Stomach (tissue), 9 donors: ENCODE results near the gene LCK. TPM values are rescaled to one million over a fixed set of nuclear protein-coding genes. Genes with fewer than 3 reads are reported as not detected.

Experiments used
- DNase-seq, 2 donors: peaks; one replicate each; pipeline versions ENCODE4 v3.0.0 to v3.0.0-alpha.2; 2013 to 2019
- H3K27ac ChIP-seq, 5 donors: fragments of 200-600 bp in 4 of 5; sonication (generic) in 4 of 5; one replicate each; pipeline ENCODE4 v1.5.1; 2013 to 2019; ENCODE audit warnings: mild to moderate bottlenecking in 1 of 5, moderate library complexity in 1 of 5
- H3K27me3 ChIP-seq, 3 donors: fragments of 200-600 bp; sonication (generic); one replicate each; pipeline ENCODE4 v1.5.1; 2017 to 2019; ENCODE audit warnings: mixed run types in 1 of 3
- H3K36me3 ChIP-seq, 4 donors: fragments of 200-600 bp; sonication (generic); 1 replicate in 3 of 4; 2 replicates in 1 of 4; pipeline ENCODE4 v1.5.1; 2016 to 2019
- H3K4me1 ChIP-seq, 4 donors: fragments of 200-600 bp; sonication (generic); one replicate each; pipeline ENCODE4 v1.5.1; 2016 to 2019
- H3K4me3 ChIP-seq, 4 donors: fragments of 200-600 bp; sonication (generic) in 3 of 4; one replicate each; pipeline ENCODE4 v1.5.1; 2016 to 2019; ENCODE audit warnings: mild to moderate bottlenecking in 1 of 4
- H3K9me3 ChIP-seq, 4 donors: fragments of 200-600 bp; sonication (generic); one replicate each; pipeline ENCODE4 v1.5.1; 2016 to 2019
- CTCF ChIP-seq, 7 experiments: fragments of 450-650 bp in 4 of 7; fragments of 200-600 bp in 3 of 7; sonication (generic) in 3 of 7; IDR thresholded peaks; one replicate each; pipeline ENCODE4 v1.5.1; 2016 to 2019; ENCODE audit warnings: antibody characterized with exemption in 7 of 7, control low read depth in 2 of 7, mild to moderate bottlenecking in 1 of 7
- EP300 ChIP-seq: sonication (generic); formaldehyde crosslinking; IDR thresholded peaks from one replicate; pipeline ENCODE4 v1.6.1; 2017; ENCODE audit warnings: antibody characterized with exemption
- POLR2A ChIP-seq, 4 donors: fragments of 450-650 bp; IDR thresholded peaks; one replicate each; pipeline ENCODE4 v1.6.1; 2016; ENCODE audit warnings: antibody characterized with exemption in 4 of 4, control low read depth in 2 of 4, mild to moderate bottlenecking in 1 of 4, moderate library complexity in 1 of 4
- POLR2AphosphoS5 ChIP-seq, 3 donors: sonication (generic); formaldehyde crosslinking; IDR thresholded peaks; one replicate each; pipeline ENCODE4 v1.6.1; 2016; ENCODE audit warnings: antibody characterized with exemption in 3 of 3
- WGBS, 5 donors: extraction: QIAGEN DNeasy Blood & Tissue Kit in 3 of 5; methylation state at CpG; one replicate each; pipeline versions ENCODE4 v1.1.5 to v1.1.7; 2013 to 2018; 5-methylcytosine and 5-hydroxymethylcytosine counted together
- intact Hi-C: fragments of 100-400 bp; cut with DNase I; formaldehyde crosslinking; loops from one replicate; pipeline ENCODE4 v1.15.1; 2023; ENCODE audit warnings: low total_unique reads
- polyA plus RNA-seq, 3 donors: library from polyadenylated mRNA; stranded (reverse); fragments of 200-250 nt; gene quantifications; one replicate each; pipeline ENCODE4 v1.2.3, GENCODE V29; 2013
- total RNA-seq, 5 donors: library from RNA; depleted of rRNA; stranded (reverse); fragments of >200 nt; gene quantifications; one replicate each; pipeline versions ENCODE4 v1.1.0 to v1.2.3, GENCODE V29; 2014 to 2016
- donor health status: healthy with polysubstance abuse.
- donor health status: Bipolar disorder and iron deficiency.
- donor health status: healthy.

The LCK gene
- total and polyA plus RNA-seq, 8 donors, result 0.58 to 6.4 (median 2.2) TPM

- 7 to 21% (median 9%) methylated on average over 7 to 31 of the region's 31 CpGs for WGBS, 5 donors
- Histone ChIP-seq H3K9me3 (no peaks in the 10 kb centered on the region), H3K4me1 (peaks cover 12 to 43% (median 18%) of the 10 kb centered on the region in 4 donors), H3K27ac (peak overlapping the region; percentile 15 to 78 (median 69)), H3K27me3 (no peaks in the 10 kb centered on the region), H3K36me3 (no peaks in the 10 kb centered on the region), H3K4me3 (peak overlapping the region in 3 of 4 donors; percentile 2 to 10 (median 10))
- intact Hi-C loops, result no loop called here
- no peak for TF ChIP-seq POLR2A (IDR thresholded peaks at IDR 0.05)
- no peak for TF ChIP-seq EP300
- TF ChIP-seq POLR2AphosphoS5 (IDR thresholded peaks at IDR 0.05), result peak in 2 of 3 donors; percentile 24 to 49
- TF ChIP-seq CTCF (IDR thresholded peaks at IDR 0.05), result peak in 5 of 7 experiments; percentile 64 to 93 (median 88)
- peak; percentile 90 to 92 for DNase-seq
These were observed 2.8 kb upstream of the LCK start for GRCh38 chr1:32247983-32248889.

- no peaks in the 10 kb centered on the region for H3K36me3 ChIP-seq
- DNase-seq, result peak; percentile 52 to 84
- 54 to 77% (median 64%) methylated on average over 9 of the region's 9 CpGs for WGBS, 5 donors
- intact Hi-C loops, result no loop called here
- no peak for TF ChIP-seq CTCF (IDR thresholded peaks at IDR 0.05)
- TF ChIP-seq EP300, result no peak
- no peak for TF ChIP-seq POLR2A (IDR thresholded peaks at IDR 0.05)
- TF ChIP-seq POLR2AphosphoS5 (IDR thresholded peaks at IDR 0.05), result no peak
- no peak overlapping the region for H3K4me3 ChIP-seq
- no peaks in the 10 kb centered on the region for H3K9me3 ChIP-seq
- peak overlapping the region; percentile 2 to 85 (median 75) for H3K27ac ChIP-seq
- peaks cover 12 to 43% (median 18%) of the 10 kb centered on the region in 4 donors for H3K4me1 ChIP-seq
- no peaks in the 10 kb centered on the region for H3K27me3 ChIP-seq
These were observed 1.1 kb upstream of the LCK start for GRCh38 chr1:32249831-32250525.

- H3K9me3 ChIP-seq, result no peaks in the 10 kb centered on the region
- H3K27me3 ChIP-seq, result peaks cover 0 to 4% (median 0%) of the 10 kb centered on the region in 3 donors
- no peak for TF ChIP-seq CTCF (IDR thresholded peaks at IDR 0.05)
- peak overlapping the region in 1 of 4 donors; percentile 6 for H3K4me3 ChIP-seq
- intact Hi-C loops, result no loop called here
- no peak for DNase-seq
- no peaks in the 10 kb centered on the region for H3K36me3 ChIP-seq
- peak overlapping the region in 2 of 5 donors; percentile 18 to 20 for H3K27ac ChIP-seq
- WGBS, 5 donors, result 73 to 86% (median 82%) methylated on average over 10 of the region's 10 CpGs
- H3K4me1 ChIP-seq, result peaks cover 0 to 4% (median 0%) of the 10 kb centered on the region in 4 donors
These were observed 4.3 kb downstream of the LCK start for GRCh38 chr1:32255072-32256071.
